OCI-LY7 (cell line): ENCODE results near the gene PTEN. TPM values are rescaled to one million over a fixed set of nuclear protein-coding genes. Genes with fewer than 3 reads are reported as not detected.
A peak's percentile ranks its signal among the peaks of the same experiment; 100 is the strongest.

ENCODE experiments used
- BruUV-seq: library from RNA; stranded (reverse); fragments of 400-500 nt; replicated peaks from 2 replicates; lab custom pipeline; 2021; lab: Mats Ljungman, UMichigan
- CTCF ChIA-PET: fragments of 300-600 bp; sonication (Branson Sonifier 250); formaldehyde crosslinking; loops from one replicate; lab custom pipeline; 2022; ENCODE audit warnings: antibody characterized with exemption; ENCODE audit not compliant: unreplicated experiment; lab: Charles Lee
- POLR2A ChIA-PET: fragments of 300-600 bp; sonication (Branson Sonifier 250); formaldehyde crosslinking; loops from one replicate; lab custom pipeline; 2022; ENCODE audit warnings: antibody characterized with exemption; lab: Charles Lee
- DNase-seq: peaks from one replicate; pipeline ENCODE4 v3.0.0-alpha.2; 2015; ENCODE audit warnings: low spot score
- H2AFZ ChIP-seq: fragments of 200-600 bp; sonication (generic), shearing (Covaris generic); 2 replicates; pipeline ENCODE4 v1.6.1; 2014; ENCODE audit warnings: mild to moderate bottlenecking, antibody characterized with exemption, low read length, moderate library complexity
- H3K27ac ChIP-seq: fragments of 200-600 bp; sonication (generic); 2 replicates; pipeline ENCODE4 v1.5.1; 2014; ENCODE audit warnings: mixed run types, low read depth, mild to moderate bottlenecking, moderate library complexity, low read length, inconsistent platforms; ENCODE audit not compliant: poor library complexity, severe bottlenecking
- H3K36me3 ChIP-seq: fragments of 200-600 bp; sonication (generic); 2 replicates; pipeline ENCODE4 v1.6.1; 2014; ENCODE audit warnings: mild to moderate bottlenecking, antibody characterized with exemption, low read length, moderate library complexity, mixed read lengths; ENCODE audit not compliant: insufficient read depth
- H3K4me1 ChIP-seq: fragments of 200-600 bp; sonication (generic); 2 replicates; pipeline ENCODE4 v1.5.1; 2014; ENCODE audit warnings: mild to moderate bottlenecking, low read length; ENCODE audit not compliant: insufficient read depth, poor library complexity, severe bottlenecking
- H3K4me2 ChIP-seq: fragments of 200-600 bp; sonication (generic); 2 replicates; pipeline ENCODE4 v1.6.1; 2014; ENCODE audit warnings: mild to moderate bottlenecking, low read length
- H3K4me3 ChIP-seq: fragments of 200-600 bp; sonication (generic); 2 replicates; pipeline ENCODE4 v1.5.1; 2014; ENCODE audit warnings: mild to moderate bottlenecking, low read depth, low read length; ENCODE audit not compliant: poor library complexity, severe bottlenecking
- H3K79me2 ChIP-seq: fragments of 200-600 bp; sonication (generic); 2 replicates; pipeline ENCODE4 v1.6.1; 2016; ENCODE audit warnings: low read depth, mild to moderate bottlenecking, low read length, moderate library complexity, mixed read lengths; ENCODE audit not compliant: insufficient read depth
- H3K9me2 ChIP-seq: fragments of 200-600 bp; sonication (generic); 2 replicates; pipeline ENCODE4 v1.6.1; 2016; ENCODE audit warnings: mild to moderate bottlenecking, low read length, mixed read lengths; ENCODE audit not compliant: insufficient read depth
- H3K9me3 ChIP-seq: fragments of 200-600 bp; sonication (generic); 2 replicates; pipeline ENCODE4 v1.6.1; 2014; ENCODE audit warnings: mild to moderate bottlenecking, mixed run types, low read length, mixed read lengths
- H4K20me1 ChIP-seq: fragments of 200-600 bp; sonication (generic); 2 replicates; pipeline ENCODE4 v1.6.1; 2014; ENCODE audit warnings: mild to moderate bottlenecking, antibody characterized with exemption, low read length, moderate library complexity, mixed read lengths; ENCODE audit not compliant: insufficient read depth
- EZH2phosphoT487 ChIP-seq: fragments of 200-600 bp; sonication (generic); IDR thresholded peaks from 2 replicates; pipeline ENCODE4 v1.6.1; 2018; ENCODE audit warnings: low read depth, borderline replicate concordance, mild to moderate bottlenecking, mixed run types, antibody characterized with exemption, low read length, moderate library complexity, mixed read lengths
- intact Hi-C: fragments of 100-400 bp; cut with micrococcal nuclease; formaldehyde crosslinking; loops from one replicate; pipeline ENCODE4 v1.10.0; 2022; ENCODE audit not compliant: unreplicated experiment
- total RNA-seq, 2 experiments: library from RNA; depleted of rRNA in 1 of 2; stranded (reverse); fragments of >200 nt in 1 of 2; shearing (Covaris generic) in 1 of 2; gene quantifications; 2 replicates each; pipeline ENCODE4 v1.2.3, GENCODE V29; 2014 to 2022
- TF ChIP-seq, protein P1 (sequence below): fragments of 200-600 bp; sonication (generic); conservative IDR thresholded peaks from 2 replicates; pipeline ENCODE4 v1.5.1; 2014; ENCODE audit warnings: mild to moderate bottlenecking, antibody characterized with exemption, low read length, moderate library complexity, mixed read lengths

The PTEN gene
- total RNA-seq, 2 experiments from 2014 or later = 135 to 173 TPM

DNA sequence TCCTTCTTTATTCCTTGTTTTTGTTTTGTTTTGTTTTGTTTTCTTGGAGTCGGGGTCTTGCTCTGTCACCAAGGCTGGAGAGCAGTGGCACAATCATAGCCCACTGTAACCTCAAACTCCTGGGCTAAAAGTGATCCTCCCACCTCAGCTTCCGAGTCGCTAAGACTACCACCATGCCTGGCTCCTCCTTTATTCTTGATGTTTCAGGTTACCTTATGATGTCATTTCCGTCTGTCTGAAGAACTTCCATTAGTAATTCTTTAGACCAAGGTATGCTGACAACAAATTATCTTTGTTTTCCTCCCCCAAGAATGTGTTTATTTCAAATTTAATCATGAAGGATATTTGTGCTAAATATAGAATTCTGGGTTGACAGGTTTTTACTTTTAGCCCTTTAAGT is 27.3 kb upstream of the PTEN start:
- intact Hi-C loops = no loop called here
- Histone ChIP-seq H3K4me1 (peaks cover 7% of the 10 kb centered on the region), H3K9me3 (no peaks in the 10 kb centered on the region), H3K9me2 (no peaks in the 10 kb centered on the region), H3K36me3 (no peaks in the 10 kb centered on the region), H2AFZ (no peak overlapping the region), H3K4me2 (no peak overlapping the region), H3K79me2 (no peaks in the 10 kb centered on the region), H3K27ac (no peak overlapping the region), H4K20me1 (no peaks in the 10 kb centered on the region), H3K4me3 (no peak overlapping the region)
- DNase-seq = no peak
- no TSS peak for BruUV-seq
- TF ChIP-seq EZH2phosphoT487 = no peak
- POLR2A ChIA-PET = no interaction called here
- CTCF ChIA-PET = no interaction called here

DNA sequence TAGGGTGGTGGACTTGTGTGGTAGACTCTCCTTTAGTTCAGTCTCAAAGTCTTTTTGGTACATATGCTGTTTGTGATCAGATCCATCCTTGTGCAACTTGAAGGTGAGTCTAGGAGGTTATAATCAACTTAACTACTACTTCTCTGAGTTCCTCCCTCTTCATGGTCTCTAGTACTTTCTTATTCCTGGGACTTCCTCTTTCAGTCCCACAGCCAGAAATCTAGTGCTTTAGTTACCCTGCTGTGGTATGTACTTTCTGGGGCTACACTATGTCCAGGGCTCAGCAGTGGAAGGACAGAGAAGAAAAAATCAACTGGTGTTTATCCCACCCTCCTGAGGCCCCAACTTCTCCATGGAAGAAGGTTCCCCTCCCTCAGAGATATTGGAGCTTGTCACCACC is 26.0 kb upstream of the PTEN start:
- Histone ChIP-seq H3K9me2 (no peaks in the 10 kb centered on the region), H2AFZ (no peak overlapping the region; the same call in 1 of the 2 replicates), H3K27ac (no peak overlapping the region), H3K4me2 (no peak overlapping the region), H3K9me3 (no peaks in the 10 kb centered on the region), H3K79me2 (no peaks in the 10 kb centered on the region), H4K20me1 (no peaks in the 10 kb centered on the region), H3K36me3 (no peaks in the 10 kb centered on the region), H3K4me1 (peaks cover 7% of the 10 kb centered on the region), H3K4me3 (no peak overlapping the region)
- CTCF ChIA-PET = no interaction called here
- POLR2A ChIA-PET = interaction anchor here (1.0 kb wide), 1 partner anchor 714 kb away, joined by 3 read pairs; no protein-coding TSS in a partner anchor
- no peak for TF ChIP-seq EZH2phosphoT487
- TF ChIP-seq, protein P1, sequence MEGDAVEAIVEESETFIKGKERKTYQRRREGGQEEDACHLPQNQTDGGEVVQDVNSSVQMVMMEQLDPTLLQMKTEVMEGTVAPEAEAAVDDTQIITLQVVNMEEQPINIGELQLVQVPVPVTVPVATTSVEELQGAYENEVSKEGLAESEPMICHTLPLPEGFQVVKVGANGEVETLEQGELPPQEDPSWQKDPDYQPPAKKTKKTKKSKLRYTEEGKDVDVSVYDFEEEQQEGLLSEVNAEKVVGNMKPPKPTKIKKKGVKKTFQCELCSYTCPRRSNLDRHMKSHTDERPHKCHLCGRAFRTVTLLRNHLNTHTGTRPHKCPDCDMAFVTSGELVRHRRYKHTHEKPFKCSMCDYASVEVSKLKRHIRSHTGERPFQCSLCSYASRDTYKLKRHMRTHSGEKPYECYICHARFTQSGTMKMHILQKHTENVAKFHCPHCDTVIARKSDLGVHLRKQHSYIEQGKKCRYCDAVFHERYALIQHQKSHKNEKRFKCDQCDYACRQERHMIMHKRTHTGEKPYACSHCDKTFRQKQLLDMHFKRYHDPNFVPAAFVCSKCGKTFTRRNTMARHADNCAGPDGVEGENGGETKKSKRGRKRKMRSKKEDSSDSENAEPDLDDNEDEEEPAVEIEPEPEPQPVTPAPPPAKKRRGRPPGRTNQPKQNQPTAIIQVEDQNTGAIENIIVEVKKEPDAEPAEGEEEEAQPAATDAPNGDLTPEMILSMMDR = no peak
- DNase-seq = peak; percentile 22
- intact Hi-C loops = no loop called here
- no TSS peak for BruUV-seq

DNA sequence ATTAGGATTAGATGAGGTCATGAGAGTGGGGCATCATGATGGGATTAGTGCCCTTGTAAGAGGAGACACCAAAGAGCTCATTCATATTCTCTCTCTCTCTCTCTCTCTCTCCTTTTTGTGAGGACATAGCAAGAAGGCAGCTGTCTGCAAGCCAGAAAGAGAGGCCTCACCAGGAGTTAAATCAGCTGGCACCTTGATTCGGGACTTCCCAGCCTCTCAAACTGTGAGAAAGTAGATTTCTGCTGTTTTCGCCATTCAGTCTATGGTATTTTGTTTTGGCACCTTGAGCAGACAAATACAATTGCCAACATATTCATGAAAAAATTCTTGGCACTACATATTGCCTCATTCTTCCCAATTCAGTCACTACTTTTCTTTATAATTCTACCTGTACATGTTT is 24.8 kb upstream of the PTEN start:
- peaks cover 7% of the 10 kb centered on the region for H3K4me1 ChIP-seq
- H3K79me2 ChIP-seq = no peaks in the 10 kb centered on the region
- ChIA-PET POLR2A (interaction anchor here (0.5 to 1.2 kb wide), 11 partner anchors 11 to 1550 kb away, joined by 3 to 4 read pairs (median 3); no protein-coding TSS in a partner anchor), CTCF (no interaction called here)
- no peaks in the 10 kb centered on the region for H3K9me2 ChIP-seq
- no peaks in the 10 kb centered on the region for H4K20me1 ChIP-seq
- BruUV-seq = no TSS peak
- intact Hi-C loops = no loop called here
- no peaks in the 10 kb centered on the region for H3K9me3 ChIP-seq
- no peak overlapping the region for H2AFZ ChIP-seq
- no peak for DNase-seq
- H3K36me3 ChIP-seq = no peaks in the 10 kb centered on the region
- TF ChIP-seq EZH2phosphoT487 = no peak
- TF ChIP-seq, protein P1 = no peak
- H3K27ac ChIP-seq = no peak overlapping the region
- H3K4me2 ChIP-seq = no peak overlapping the region
- no peak overlapping the region for H3K4me3 ChIP-seq
